Left cardiac atrium (tissue), 4 donors: ENCODE data around the gene QKI. TPM values are rescaled to one million over a fixed set of nuclear protein-coding genes. Genes with fewer than 3 reads are reported as not detected.
"Not testable (repeated sequence)": the region's sequence is repeated elsewhere in the genome, so short reads cannot be mapped to it uniquely, and the experiment has no call there.

ENCODE experiments used
- ATAC-seq, 2 donors: fragments of 200-7000 bp; cut with Tn5 transposase; one replicate each; pipeline ENCODE4 v1.9.1; 2020; ENCODE audit warnings: mild to moderate bottlenecking in 2 of 2, moderate library complexity in 2 of 2
- DNase-seq: peaks from one replicate; pipeline ENCODE4 v3.0.0-alpha.2; 2020
- intact Hi-C, 2 donors: fragments of 100-400 bp; cut with DNase I; formaldehyde crosslinking; loops; one replicate each; pipeline versions ENCODE4 v1.14.1 to v1.15.1; 2022 to 2023
- long read RNA-seq: library from polyadenylated mRNA; unstranded; transcript quantifications from one replicate; pipeline ENCODE4 v2.0.0, GENCODE V29; 2021
- total RNA-seq, 2 donors: library from RNA; stranded (reverse); fragmentation: NEBNext Ultra II Directional; extraction: Animal tissue kit (Norgen Biotek cat#: 25700); gene quantifications; one replicate each; pipeline ENCODE4 v1.2.1, GENCODE V29; 2021
- donor health status: DM: no; HTN: yes; CAD: no.
- donor health status: DM: no; HTN: yes; CAD: no; lungs with severe emphysema.
- donor health status: DM: yes; HTN: yes; CAD: no.
- donor health status: Dilated cardiomyopathy.

The QKI gene
- 100 to 1,000 TPM; 317 to 351 TPM for total RNA-seq
- long read RNA-seq, full-length matches to known transcripts, result 13 of 38 reads
- long read RNA-seq, partial matches to known transcripts, result 9 of 38 reads
- long read RNA-seq, other reads (novel, unspliced or antisense), result 16 of 38 reads

GRCh38 chr6:163414117-163414945, at the start of gene QKI:
Gene QKI (plus strand): TSS chr6:163414718. CDS start chr6:163415194, 476 bp downstream.
- ATAC-seq, result peak; percentile 28 to 46
- intact Hi-C loops, result loop anchor here (5.0 to 10.0 kb wide), 4 partner anchors 120 to 560 kb away; no protein-coding TSS in a partner anchor

GRCh38 chr6:163366288-163366687, 48.2 kb upstream of the QKI start:
- ATAC-seq, result no peak
- DNase-seq, result no peak
- intact Hi-C loops, result no loop called here

More at GRCh38 chr6:163414117-163414945, at the start of gene QKI:
- peak; percentile 87 for DNase-seq

GRCh38 chr6:163367497-163368183, 46.9 kb upstream of the QKI start:
- ATAC-seq (no peak), DNase-seq (no peak)
- intact Hi-C loops, result no loop called here

- DNase-seq (no peak), ATAC-seq (no peak)
- intact Hi-C loops, result no loop called here
These were observed 45.4 kb upstream of the QKI start for GRCh38 chr6:163369141-163369540.

GRCh38 chr6:163369628-163370365, 44.7 kb upstream of the QKI start:
- DNase-seq (no peak), ATAC-seq (no peak)
- intact Hi-C loops, result no loop called here

DNA sequence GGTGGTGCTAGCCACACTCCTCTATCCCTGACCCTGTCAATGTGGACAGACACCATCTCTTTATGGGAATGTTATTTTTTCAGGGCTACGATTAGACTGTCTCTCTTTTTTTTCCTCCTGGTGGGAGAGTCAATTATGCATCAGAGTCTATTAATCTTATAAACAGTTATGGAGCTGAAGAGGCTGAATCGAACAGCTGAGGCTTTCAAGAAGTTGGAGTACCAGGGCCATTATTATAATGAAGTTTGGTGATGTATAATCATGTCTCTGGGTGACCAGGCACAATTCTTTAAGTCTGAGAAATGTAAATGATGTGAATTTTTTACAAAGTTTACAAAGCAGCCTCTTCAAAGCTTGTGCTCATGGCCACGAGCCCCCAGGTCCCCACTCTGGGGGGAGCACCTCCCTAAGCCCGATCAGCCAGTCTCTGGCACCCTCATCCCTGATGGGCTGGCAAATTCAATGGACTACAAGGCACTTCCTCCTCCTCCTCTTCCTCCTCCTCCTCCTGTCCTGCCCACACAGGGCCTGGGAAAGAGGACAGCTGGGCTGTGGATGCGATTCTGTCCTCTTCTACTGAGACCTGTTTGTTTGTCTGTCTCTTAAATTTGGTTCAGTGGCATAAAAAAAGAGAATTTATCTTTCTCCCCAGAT, 43.9 kb upstream of the QKI start:
- ATAC-seq, result no peak
- intact Hi-C loops, result no loop called here
- no peak for DNase-seq

GRCh38 chr6:163371129-163371528, 43.4 kb upstream of the QKI start:
- DNase-seq (no peak), ATAC-seq (no peak)
- intact Hi-C loops, result no loop called here

GRCh38 chr6:163373240-163373639, 41.3 kb upstream of the QKI start:
- ATAC-seq (no peak), DNase-seq (no peak)

DNA sequence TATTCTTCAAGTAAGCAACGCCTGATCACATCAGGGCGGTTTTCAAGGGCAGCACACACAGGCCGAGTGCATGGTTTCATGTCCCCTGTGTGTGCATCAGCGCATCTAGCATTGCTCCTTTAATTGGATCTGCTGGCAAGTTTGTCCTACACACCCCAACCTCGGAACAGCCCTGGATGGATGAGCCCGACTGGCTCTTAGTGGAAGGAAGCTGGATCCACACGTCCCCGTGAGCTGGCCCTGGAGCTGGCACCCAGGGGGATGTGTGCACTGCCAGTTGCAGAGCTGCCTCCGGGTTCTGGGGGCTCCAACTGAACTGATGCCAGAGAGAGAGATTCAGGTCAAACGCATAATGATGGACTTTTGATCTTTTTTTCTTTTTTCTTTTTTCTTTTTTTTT, 39.2 kb upstream of the QKI start:
- intact Hi-C loops, result no loop called here
- ATAC-seq (no peak), DNase-seq (no peak)

More at GRCh38 chr6:163373240-163373639, 41.3 kb upstream of the QKI start:
- intact Hi-C loops, result no loop called here

GRCh38 chr6:163376187-163376586, 38.3 kb upstream of the QKI start:
- DNase-seq, result no peak
- intact Hi-C loops, result no loop called here
- ATAC-seq, result no peak

DNA sequence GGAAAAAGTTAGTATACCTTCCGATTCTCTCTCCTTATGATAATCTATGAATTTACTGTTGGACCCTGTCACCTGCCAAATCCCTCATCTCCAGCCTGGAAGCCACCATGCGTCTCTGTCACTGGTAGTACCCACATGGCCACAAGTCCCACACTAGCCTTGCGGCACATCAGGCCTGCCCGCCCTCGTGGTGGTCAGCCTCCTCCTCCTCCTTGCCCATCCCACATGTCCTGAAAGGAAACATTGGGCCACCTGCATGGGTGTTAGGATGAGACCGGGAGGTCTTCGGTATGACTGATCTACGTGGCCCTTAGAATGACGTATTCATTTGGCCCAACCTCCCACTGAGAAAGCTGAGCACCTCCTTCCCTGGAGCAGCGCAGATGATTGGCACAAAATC, 37.0 kb upstream of the QKI start:
- DNase-seq (no peak), ATAC-seq (no peak)
- intact Hi-C loops, result no loop called here

- intact Hi-C loops, result no loop called here
- DNase-seq, result no peak
- ATAC-seq, result no peak
These were observed 34.3 kb upstream of the QKI start for GRCh38 chr6:163380216-163380615.

DNA sequence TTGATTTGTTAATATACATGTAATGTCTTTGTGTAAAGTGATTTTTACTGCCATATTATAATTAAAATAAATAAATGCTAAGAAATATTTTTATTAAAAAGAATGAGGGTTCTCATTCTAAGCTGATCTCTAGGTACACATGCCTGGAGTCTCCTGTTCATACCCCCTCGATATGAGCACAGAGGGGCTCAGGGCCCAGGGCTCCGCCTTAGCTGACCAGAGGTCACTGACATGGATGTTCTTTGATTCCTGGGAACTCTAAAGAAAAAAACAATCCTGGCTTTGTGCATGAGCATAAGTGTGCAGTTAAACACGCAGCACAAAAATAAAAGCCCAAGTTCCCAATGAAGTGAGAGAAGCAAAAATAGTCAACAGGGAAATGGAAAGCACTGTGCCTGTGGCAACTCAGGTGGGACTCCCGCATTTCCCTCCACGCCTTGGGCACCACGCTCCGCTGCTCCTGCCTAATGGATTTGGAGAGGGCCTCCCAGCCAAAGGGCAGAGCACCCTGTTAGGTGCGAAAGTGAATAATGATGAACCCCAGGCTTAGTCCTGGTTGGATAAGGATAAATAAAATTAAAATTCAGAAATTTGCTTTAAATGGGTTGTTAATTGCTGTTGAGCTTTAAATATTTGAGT, 33.3 kb upstream of the QKI start:
- DNase-seq (no peak), ATAC-seq (no peak)
- intact Hi-C loops, result no loop called here

DNA sequence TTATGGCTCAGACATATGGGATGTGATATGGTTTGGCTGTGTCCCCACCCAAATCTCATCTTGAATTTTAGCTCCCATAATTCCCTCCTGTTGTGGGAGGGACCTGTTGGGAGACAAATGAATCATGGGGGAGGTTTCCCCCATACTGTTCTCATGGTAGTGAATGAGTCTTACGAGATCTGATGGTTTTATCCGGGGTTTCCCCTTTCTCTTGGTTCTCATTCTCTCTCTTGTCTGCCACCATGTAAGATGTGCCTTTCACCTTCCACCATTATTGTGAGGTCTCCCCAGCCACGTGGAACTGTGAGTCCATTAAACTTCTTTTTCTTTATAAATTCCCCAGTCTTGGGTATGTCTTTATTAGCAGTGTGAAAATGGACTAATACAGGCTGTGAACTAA, 31.1 kb upstream of the QKI start:
- DNase-seq, intact Hi-C loops, ATAC-seq: not testable (repeated sequence)

DNA sequence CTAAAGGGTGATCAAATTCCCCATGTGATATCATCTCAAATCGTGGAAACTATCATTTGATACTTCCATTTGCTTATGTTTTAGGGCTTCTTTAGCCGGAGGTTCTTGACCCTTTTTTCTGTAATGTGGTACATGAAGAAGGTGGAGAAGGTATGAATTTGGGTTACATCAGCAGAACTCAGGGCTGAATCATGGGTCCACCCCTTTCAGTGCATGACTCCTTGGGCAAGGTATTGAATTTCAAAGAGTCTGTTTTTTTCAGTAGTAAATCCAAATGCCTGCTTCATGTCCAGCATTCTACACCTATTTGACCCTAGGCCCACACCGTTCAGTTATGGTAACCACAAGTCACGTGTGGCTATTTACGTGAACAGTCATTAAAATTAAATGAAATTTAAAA, 30.6 kb upstream of the QKI start:
- no peak for ATAC-seq
- no peak for DNase-seq
- intact Hi-C loops, result no loop called here

GRCh38 chr6:163384510-163384909, 30.0 kb upstream of the QKI start:
- no peak for DNase-seq
- intact Hi-C loops, result no loop called here
- ATAC-seq, result no peak

DNA sequence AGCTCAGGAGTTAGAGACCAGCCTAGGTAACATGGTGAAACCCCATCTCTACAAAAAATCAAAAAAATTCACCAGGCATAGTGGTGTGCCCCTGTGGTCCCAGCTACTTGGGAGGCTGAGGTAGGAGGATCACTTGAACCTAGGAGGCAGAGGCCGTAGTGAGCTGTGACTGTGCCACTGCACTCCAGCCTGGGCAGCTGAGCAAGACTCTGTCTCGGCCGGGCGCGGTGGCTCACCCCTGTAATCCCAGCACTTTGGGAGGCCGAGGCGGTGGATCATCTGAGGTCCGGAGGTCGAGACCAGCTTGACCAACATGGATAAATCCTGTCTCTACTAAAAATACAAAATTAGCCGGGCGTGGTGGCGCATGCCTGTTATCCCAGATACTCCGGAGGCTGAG, 29.0 kb upstream of the QKI start:
- not testable (repeated sequence) for ATAC-seq

GRCh38 chr6:163386329-163386908, 28.1 kb upstream of the QKI start:
- DNase-seq, result no peak
- intact Hi-C loops, result no loop called here
- no peak for ATAC-seq

More for the DNA sequence above, 29.0 kb upstream of the QKI start:
- DNase-seq, intact Hi-C loops: not testable (repeated sequence)
